ENCODE data around the gene DYNC1H1. TPM values are rescaled to one million over a fixed set of nuclear protein-coding genes. Genes with fewer than 3 reads are reported as not detected.

Gene DYNC1H1
- total RNA-seq, 6 donors from 2014 or later, result 352 to 556 (median 447) TPM

GRCh38 chr14:101947904-101948665, 16.3 kb upstream of the DYNC1H1 start:
- ATAC-seq (ENCODE audit: low FRiP score in 2 of 2), result peak; percentile 99
- WGBS, 2 donors, result 0 to 1% methylated on average over 8 to 50 of the region's 53 CpGs
- H3K36me3 ChIP-seq, result no peaks in the 10 kb centered on the region

GRCh38 chr14:101948666-101949216, 15.6 kb upstream of the DYNC1H1 start:
- TF ChIP-seq POLR2A (IDR thresholded peaks at IDR 0.05) (no peak), POLR2AphosphoS5 (IDR thresholded peaks at IDR 0.05) (no peak)
- Histone ChIP-seq H3K4me1 (peaks cover 10 to 21% (median 13%) of the 10 kb centered on the region in 4 donors), H3K36me3 (no peaks in the 10 kb centered on the region), H3K27me3 (no peaks in the 10 kb centered on the region), H3K27ac (peak overlapping the region; percentile 93 to 99 (median 98)), H3K4me3 (peak overlapping the region; percentile 63 to 85 (median 76)), H3K9me3 (no peaks in the 10 kb centered on the region)
- peak in 1 of 2 donors; percentile 0 for ATAC-seq (ENCODE audit: low FRiP score in 2 of 2)
- peak in 1 of 2 donors; percentile 88 for DNase-seq
- 6 to 19% methylated on average over 13 to 28 of the region's 29 CpGs for WGBS, 2 donors

More at GRCh38 chr14:101947904-101948665, 16.3 kb upstream of the DYNC1H1 start:
- Histone ChIP-seq H3K4me1 (peaks cover 10 to 21% (median 13%) of the 10 kb centered on the region in 4 donors), H3K9me3 (no peaks in the 10 kb centered on the region), H3K27ac (peak overlapping the region; percentile 93 to 99 (median 98)), H3K27me3 (no peaks in the 10 kb centered on the region), H3K4me3 (peak overlapping the region; percentile 63 to 85 (median 76))
- TF ChIP-seq POLR2AphosphoS5 (IDR thresholded peaks at IDR 0.05) (peak; percentile 94 to 98), EP300 (IDR thresholded peaks at IDR 0.05) (peak in 2 of 4 donors; percentile 17 to 89), POLR2A (IDR thresholded peaks at IDR 0.05) (peak; percentile 61 to 91 (median 78)), CTCF (IDR thresholded peaks at IDR 0.05) (peak in 3 of 6 experiments; percentile 9 to 23 (median 19))
- peak; percentile 99 to 100 for DNase-seq

- Histone ChIP-seq H3K4me1 (peaks cover 10 to 21% (median 13%) of the 10 kb centered on the region in 4 donors), H3K4me3 (no peak overlapping the region), H3K9me3 (no peaks in the 10 kb centered on the region), H3K27ac (no peak overlapping the region), H3K27me3 (no peaks in the 10 kb centered on the region), H3K36me3 (no peaks in the 10 kb centered on the region)
- TF ChIP-seq CTCF (IDR thresholded peaks at IDR 0.05), result no peak
- TF ChIP-seq POLR2AphosphoS5 (IDR thresholded peaks at IDR 0.05), result no peak
- TF ChIP-seq POLR2A (IDR thresholded peaks at IDR 0.05), result no peak
- no peak for TF ChIP-seq EP300 (IDR thresholded peaks at IDR 0.05)
- 71 to 77% methylated on average over 4 of the region's 4 CpGs for WGBS, 2 donors
- ATAC-seq (ENCODE audit: low FRiP score in 2 of 2), result no peak
- no peak for DNase-seq
Observed at GRCh38 chr14:101950100-101950499, 14.3 kb upstream of the DYNC1H1 start.

- Histone ChIP-seq H3K4me3 (no peak overlapping the region), H3K27me3 (no peaks in the 10 kb centered on the region), H3K27ac (no peak overlapping the region), H3K4me1 (peaks cover 10 to 21% (median 13%) of the 10 kb centered on the region in 4 donors), H3K9me3 (no peaks in the 10 kb centered on the region), H3K36me3 (no peaks in the 10 kb centered on the region)
- WGBS, 2 donors, result 83 to 89% methylated on average over 4 of the region's 4 CpGs
- TF ChIP-seq CTCF (IDR thresholded peaks at IDR 0.05) (no peak), EP300 (IDR thresholded peaks at IDR 0.05) (no peak), POLR2AphosphoS5 (IDR thresholded peaks at IDR 0.05) (no peak), POLR2A (IDR thresholded peaks at IDR 0.05) (no peak)
- DNase-seq (no peak), ATAC-seq (ENCODE audit: low FRiP score in 2 of 2) (no peak)
Observed at GRCh38 chr14:101950516-101951215, 13.7 kb upstream of the DYNC1H1 start.

GRCh38 chr14:101953151-101953550, 11.2 kb upstream of the DYNC1H1 start:
- no peak for DNase-seq
- no peak for ATAC-seq (ENCODE audit: low FRiP score in 2 of 2)
- H3K36me3 ChIP-seq, result no peaks in the 10 kb centered on the region
- H3K27ac ChIP-seq, result no peak overlapping the region
- no peak overlapping the region for H3K4me3 ChIP-seq
- no peaks in the 10 kb centered on the region for H3K9me3 ChIP-seq
- 83 to 90% methylated on average over 8 of the region's 8 CpGs for WGBS, 2 donors
- no peak for TF ChIP-seq CTCF (IDR thresholded peaks at IDR 0.05)
- TF ChIP-seq POLR2AphosphoS5 (IDR thresholded peaks at IDR 0.05), result no peak
- no peak for TF ChIP-seq POLR2A (IDR thresholded peaks at IDR 0.05)
- TF ChIP-seq EP300 (IDR thresholded peaks at IDR 0.05), result no peak
- no peaks in the 10 kb centered on the region for H3K27me3 ChIP-seq
- H3K4me1 ChIP-seq, result peaks cover 9 to 17% (median 10%) of the 10 kb centered on the region in 4 donors
